Measurements from ENCODE around the gene SCN3A. TPM values are rescaled to one million over a fixed set of nuclear protein-coding genes. Genes with fewer than 3 reads are reported as not detected.

The SCN3A gene
- total RNA-seq: 0.69 and 14.8 TPM in 2 replicates

DNA sequence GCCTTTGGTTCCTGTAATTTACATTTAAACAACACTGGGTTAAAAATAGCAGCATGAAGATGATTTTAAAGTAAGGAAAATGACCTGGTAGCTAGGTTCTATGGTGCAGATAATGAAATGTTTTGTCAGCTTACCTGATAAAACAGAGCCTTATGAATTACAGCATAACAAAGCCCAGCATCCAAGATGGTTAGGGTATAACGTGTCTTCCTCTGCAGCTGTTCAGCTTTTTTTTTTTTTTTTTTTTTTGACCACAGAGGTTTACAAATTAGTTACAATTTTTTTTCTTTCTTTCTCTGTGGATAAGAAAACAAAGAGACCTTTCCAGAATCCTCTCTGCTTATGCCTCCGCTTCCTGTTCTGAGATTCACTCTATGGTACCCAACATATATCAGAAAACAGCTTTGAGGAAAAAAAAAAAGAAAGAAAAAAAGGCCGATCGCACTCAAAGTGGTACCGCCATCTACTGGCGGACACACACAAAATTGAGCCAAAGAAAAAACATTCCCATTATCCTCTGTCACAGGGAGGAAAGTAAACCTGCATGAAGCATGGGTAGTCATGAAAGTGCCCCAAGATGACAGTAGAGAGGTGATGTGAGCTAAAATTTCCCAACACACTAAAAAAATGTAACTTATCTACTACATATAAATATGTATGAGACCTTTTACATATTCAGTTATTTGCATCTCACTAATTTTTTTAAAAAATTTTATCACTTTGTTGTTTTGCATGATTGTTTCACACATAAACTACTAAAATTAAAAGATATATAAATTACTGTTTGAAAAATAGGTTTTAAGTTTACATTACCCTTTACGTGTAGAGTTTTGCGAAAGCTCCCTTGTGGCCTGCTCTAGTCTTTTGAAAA, at the start of gene SCN3A:
Gene SCN3A, minus strand, starts transcription at position 362 of the 871 bp plus-strand sequence. CDS start 27,656 bp downstream, outside the sequence.

DNA sequence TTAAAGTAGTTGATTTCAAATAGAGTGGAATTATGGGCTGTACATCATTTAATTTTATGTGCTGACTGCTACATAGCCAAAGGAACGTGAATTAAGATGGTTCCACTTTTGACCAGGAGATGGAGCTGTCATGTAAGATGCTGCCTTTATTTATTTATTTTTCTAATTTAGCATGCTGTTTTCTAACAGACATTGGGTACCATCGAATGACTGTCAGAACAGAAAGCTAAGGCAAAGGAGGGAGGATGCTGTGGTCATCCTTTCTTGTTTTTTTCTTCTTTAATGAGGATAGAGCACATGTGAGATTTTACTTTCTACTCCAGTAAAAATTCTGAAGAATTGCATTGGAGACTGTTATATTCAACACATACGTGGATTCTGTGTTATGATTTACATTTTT, 35.4 kb upstream of the SCN3A start, which contains the start of gene SCN2A:
Gene SCN2A, plus strand, starts transcription at position 185 of the 400 bp plus-strand sequence. CDS start 56,410 bp downstream, outside the sequence.

Other genes starting within 250 kb of the SCN3A start
- gene SLC38A11, start 248.5 kb downstream of the SCN3A start, total RNA-seq: not detected in 2 replicates
- gene SCN2A, start 35.4 kb upstream of the SCN3A start, total RNA-seq: under 0.01 TPM in 1 of 2 replicates, not detected in the other